ENCODE measurements around the gene PXMP4.

PXMP4 gene

GRCh38 chr20:33716498-33716897, 3.6 kb downstream of the PXMP4 start:
- Histone ChIP-seq H3K4me3 (ENCODE audit: low read depth in 1 of 2, low read length in 1 of 2) (no peak overlapping the region), H3K27me3 (no peaks in the 10 kb centered on the region), H3K27ac (no peak overlapping the region), H3K9me3 (no peaks in the 10 kb centered on the region), H3K4me1 (ENCODE audit: control insufficient read depth in 1 of 2, insufficient read depth in 1 of 2, low read depth in 1 of 2, low read length in 1 of 2) (peaks cover 15 to 18% of the 10 kb centered on the region in 2 experiments), H3K36me3 (peaks cover 30% of the 10 kb centered on the region)
- TF ChIP-seq, protein P1, sequence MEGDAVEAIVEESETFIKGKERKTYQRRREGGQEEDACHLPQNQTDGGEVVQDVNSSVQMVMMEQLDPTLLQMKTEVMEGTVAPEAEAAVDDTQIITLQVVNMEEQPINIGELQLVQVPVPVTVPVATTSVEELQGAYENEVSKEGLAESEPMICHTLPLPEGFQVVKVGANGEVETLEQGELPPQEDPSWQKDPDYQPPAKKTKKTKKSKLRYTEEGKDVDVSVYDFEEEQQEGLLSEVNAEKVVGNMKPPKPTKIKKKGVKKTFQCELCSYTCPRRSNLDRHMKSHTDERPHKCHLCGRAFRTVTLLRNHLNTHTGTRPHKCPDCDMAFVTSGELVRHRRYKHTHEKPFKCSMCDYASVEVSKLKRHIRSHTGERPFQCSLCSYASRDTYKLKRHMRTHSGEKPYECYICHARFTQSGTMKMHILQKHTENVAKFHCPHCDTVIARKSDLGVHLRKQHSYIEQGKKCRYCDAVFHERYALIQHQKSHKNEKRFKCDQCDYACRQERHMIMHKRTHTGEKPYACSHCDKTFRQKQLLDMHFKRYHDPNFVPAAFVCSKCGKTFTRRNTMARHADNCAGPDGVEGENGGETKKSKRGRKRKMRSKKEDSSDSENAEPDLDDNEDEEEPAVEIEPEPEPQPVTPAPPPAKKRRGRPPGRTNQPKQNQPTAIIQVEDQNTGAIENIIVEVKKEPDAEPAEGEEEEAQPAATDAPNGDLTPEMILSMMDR (IDR thresholded peaks at IDR 0.05) = no peak

DNA sequence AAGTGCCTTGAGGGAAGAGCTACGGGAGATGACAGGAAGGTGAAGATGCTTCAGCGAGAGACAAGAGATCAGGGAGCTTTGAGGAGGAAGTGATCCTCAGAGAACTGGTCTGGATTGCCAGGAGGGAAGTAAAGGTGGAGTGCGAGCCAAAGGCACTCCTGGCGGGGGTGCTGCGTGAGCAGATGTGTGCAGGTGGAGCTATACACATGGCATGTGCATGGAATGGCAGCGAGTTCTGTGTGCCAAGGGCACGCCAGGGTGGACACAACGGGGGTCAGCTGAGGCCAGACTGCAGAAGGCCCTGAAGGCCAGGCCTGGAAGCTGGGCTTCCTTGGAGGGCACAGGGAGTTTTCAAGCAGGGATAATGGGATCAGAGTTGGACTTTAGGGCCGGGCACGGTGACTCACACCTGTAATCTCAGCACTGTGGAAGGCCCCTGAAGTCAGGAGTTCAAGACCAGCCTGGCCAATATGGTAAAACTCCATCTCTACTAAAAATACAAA, 6.2 kb downstream of the PXMP4 start:
- no peaks in the 10 kb centered on the region for H3K9me3 ChIP-seq
- H3K27me3 ChIP-seq = no peaks in the 10 kb centered on the region
- no peak overlapping the region for H3K4me3 ChIP-seq (ENCODE audit: low read depth in 1 of 2, low read length in 1 of 2)
- H3K27ac ChIP-seq = no peak overlapping the region
- H3K4me1 ChIP-seq (ENCODE audit: control insufficient read depth in 1 of 2, insufficient read depth in 1 of 2, low read depth in 1 of 2, low read length in 1 of 2) = no peaks in the 10 kb centered on the region
- TF ChIP-seq, protein P1 (IDR thresholded peaks at IDR 0.05) = no peak
- peaks cover 40% of the 10 kb centered on the region for H3K36me3 ChIP-seq

DNA sequence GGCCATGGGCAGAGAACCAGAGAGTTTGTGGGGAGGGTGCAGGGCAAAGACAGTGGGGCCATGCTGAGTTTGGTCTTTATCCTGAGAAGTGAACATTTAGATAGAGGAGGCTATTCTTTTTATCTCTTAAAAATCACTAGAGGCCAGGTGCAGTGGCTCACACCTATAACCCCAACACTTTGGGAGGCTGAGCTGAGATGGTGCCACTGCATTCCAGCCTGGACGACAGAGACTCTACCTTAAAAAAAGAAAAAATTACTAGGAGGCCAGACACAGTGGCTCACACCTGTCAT, 8.7 kb downstream of the PXMP4 start:
- Histone ChIP-seq H3K36me3 (peaks cover 54% of the 10 kb centered on the region), H3K4me1 (ENCODE audit: control insufficient read depth in 1 of 2, insufficient read depth in 1 of 2, low read depth in 1 of 2, low read length in 1 of 2) (no peaks in the 10 kb centered on the region), H3K27me3 (no peaks in the 10 kb centered on the region), H3K27ac (no peak overlapping the region), H3K9me3 (no peaks in the 10 kb centered on the region), H3K4me3 (ENCODE audit: low read depth in 1 of 2, low read length in 1 of 2) (no peak overlapping the region)
- TF ChIP-seq, protein P1 (IDR thresholded peaks at IDR 0.05) = no peak

GRCh38 chr20:33710681-33711445, 9.2 kb downstream of the PXMP4 start:
- Histone ChIP-seq H3K36me3 (peaks cover 59% of the 10 kb centered on the region), H3K9me3 (no peaks in the 10 kb centered on the region), H3K4me3 (ENCODE audit: low read depth in 1 of 2, low read length in 1 of 2) (no peak overlapping the region), H3K27ac (no peak overlapping the region), H3K27me3 (no peaks in the 10 kb centered on the region), H3K4me1 (ENCODE audit: control insufficient read depth in 1 of 2, insufficient read depth in 1 of 2, low read depth in 1 of 2, low read length in 1 of 2) (no peaks in the 10 kb centered on the region)
- TF ChIP-seq, protein P1 (IDR thresholded peaks at IDR 0.05) = no peak

DNA sequence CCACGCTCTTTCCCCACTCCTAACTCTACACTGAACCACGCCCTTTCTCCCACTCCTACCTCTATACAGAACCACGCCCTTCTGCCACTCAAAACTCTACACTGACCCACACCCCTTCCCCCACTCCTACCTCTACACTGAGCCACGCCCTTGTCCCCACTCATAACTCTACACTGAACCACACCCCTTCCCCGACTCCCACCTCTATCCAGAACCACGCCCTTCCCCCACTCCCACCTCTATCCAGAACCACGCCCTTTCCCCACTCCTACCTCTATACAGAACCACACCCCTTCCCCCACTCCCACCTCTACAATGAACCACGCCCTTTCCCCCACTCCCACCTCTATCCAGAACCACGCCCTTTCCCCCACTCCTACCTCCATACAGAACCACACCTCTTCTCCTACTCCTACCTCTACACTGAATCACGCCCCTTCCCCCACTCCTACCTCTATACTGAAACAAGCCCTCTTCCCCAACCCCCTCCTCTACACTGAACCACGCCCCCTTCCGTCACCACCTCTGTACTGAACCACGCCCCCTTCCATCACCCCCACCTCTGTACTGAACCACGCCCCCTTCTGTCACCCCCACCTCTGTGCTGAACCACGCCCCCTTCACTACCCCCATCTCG, 10.1 kb downstream of the PXMP4 start:
- no peak overlapping the region for H3K27ac ChIP-seq
- H3K27me3 ChIP-seq = no peaks in the 10 kb centered on the region

More for the DNA sequence above, 10.1 kb downstream of the PXMP4 start:
- TF ChIP-seq, protein P1 (IDR thresholded peaks at IDR 0.05) = no peak
- H3K4me3 ChIP-seq (ENCODE audit: low read depth in 1 of 2, low read length in 1 of 2) = no peak overlapping the region
- peaks cover 59% of the 10 kb centered on the region for H3K36me3 ChIP-seq
- no peaks in the 10 kb centered on the region for H3K9me3 ChIP-seq
- no peaks in the 10 kb centered on the region for H3K4me1 ChIP-seq (ENCODE audit: control insufficient read depth in 1 of 2, insufficient read depth in 1 of 2, low read depth in 1 of 2, low read length in 1 of 2)

Measured in neutrophil (primary cell).